Lung (tissue), 12 donors: ENCODE measurements around the gene MAG. TPM values are rescaled to one million over a fixed set of nuclear protein-coding genes. Genes with fewer than 3 reads are reported as not detected.

Experiments
- ATAC-seq: fragments of 200-7000 bp; cut with Tn5 transposase; one replicate; pipeline ENCODE4 v1.9.1; 2020; ENCODE audit warnings: moderate number of reproducible peaks; ENCODE audit not compliant: insufficient read depth, low FRiP score
- DNase-seq, 3 donors: peaks; one replicate each; pipeline ENCODE4 v3.0.0-alpha.2; 2013 to 2017
- H3K27ac ChIP-seq, 2 donors: one replicate each; pipeline ENCODE4 v1.5.1; 2013; ENCODE audit warnings: mild to moderate bottlenecking in 2 of 2, moderate library complexity in 2 of 2, control low read depth in 1 of 2, inconsistent platforms in 1 of 2, low read depth in 1 of 2, low read length in 1 of 2
- H3K27me3 ChIP-seq, 3 donors: one replicate each; pipeline ENCODE4 v1.5.1; 2013; ENCODE audit warnings: low read length in 2 of 3; ENCODE audit not compliant: control insufficient read depth in 3 of 3, insufficient read depth in 3 of 3
- H3K36me3 ChIP-seq, 4 donors: one replicate each; pipeline ENCODE4 v1.5.1; 2013; ENCODE audit warnings: low read length in 4 of 4, mild to moderate bottlenecking in 1 of 4, moderate library complexity in 1 of 4; ENCODE audit not compliant: control insufficient read depth in 4 of 4, insufficient read depth in 4 of 4
- H3K4me1 ChIP-seq, 5 donors: one replicate each; pipeline ENCODE4 v1.5.1; 2013; ENCODE audit warnings: low read length in 5 of 5, mild to moderate bottlenecking in 2 of 5, moderate library complexity in 1 of 5; ENCODE audit not compliant: control insufficient read depth in 5 of 5, insufficient read depth in 5 of 5
- H3K4me3 ChIP-seq: one replicate; pipeline ENCODE4 v1.5.1; 2013; ENCODE audit warnings: mild to moderate bottlenecking, control low read depth, moderate library complexity
- H3K9ac ChIP-seq, 2 donors: one replicate each; pipeline ENCODE4 v1.5.1; 2013; ENCODE audit warnings: low read length in 2 of 2, control low read depth in 1 of 2; ENCODE audit not compliant: insufficient read depth in 1 of 2
- H3K9me3 ChIP-seq, 4 donors: one replicate each; pipeline ENCODE4 v1.5.1; 2013; ENCODE audit warnings: low read length in 3 of 4, mild to moderate bottlenecking in 1 of 4, moderate library complexity in 1 of 4; ENCODE audit not compliant: control insufficient read depth in 4 of 4, insufficient read depth in 3 of 4
- CTCF ChIP-seq: IDR thresholded peaks from 2 replicates; pipeline ENCODE4 v1.5.1; 2012; ENCODE audit warnings: mild to moderate bottlenecking; ENCODE audit errors: control extremely low read depth, extremely low read depth
- WGBS, 2 donors: extraction: QIAGEN DNeasy Blood & Tissue Kit; methylation state at CpG; one replicate each; pipeline ENCODE4 v1.1.7; 2013; 5-methylcytosine and 5-hydroxymethylcytosine counted together
- polyA plus RNA-seq, 2 donors: library from polyadenylated mRNA; stranded (reverse); fragments of 200-250 nt; gene quantifications; one replicate each; pipeline ENCODE4 v1.2.1, GENCODE V29; 2013
- total RNA-seq, 2 donors: library from RNA; depleted of rRNA in 1 of 2; stranded (reverse); fragments of >200 nt in 1 of 2; gene quantifications; one replicate each; pipeline ENCODE4 v1.2.1, GENCODE V29; 2014 to 2021
- donor health status: control.
- donor health status: control.
- donor health status: Bipolar disorder and iron deficiency.
- donor health status: healthy.
- donor health status: DM: yes; HTN: yes; CAD: no.

The MAG gene
- total and polyA plus RNA-seq, 4 donors = 0.08 to 8.8 (median 1.9) TPM

DNA sequence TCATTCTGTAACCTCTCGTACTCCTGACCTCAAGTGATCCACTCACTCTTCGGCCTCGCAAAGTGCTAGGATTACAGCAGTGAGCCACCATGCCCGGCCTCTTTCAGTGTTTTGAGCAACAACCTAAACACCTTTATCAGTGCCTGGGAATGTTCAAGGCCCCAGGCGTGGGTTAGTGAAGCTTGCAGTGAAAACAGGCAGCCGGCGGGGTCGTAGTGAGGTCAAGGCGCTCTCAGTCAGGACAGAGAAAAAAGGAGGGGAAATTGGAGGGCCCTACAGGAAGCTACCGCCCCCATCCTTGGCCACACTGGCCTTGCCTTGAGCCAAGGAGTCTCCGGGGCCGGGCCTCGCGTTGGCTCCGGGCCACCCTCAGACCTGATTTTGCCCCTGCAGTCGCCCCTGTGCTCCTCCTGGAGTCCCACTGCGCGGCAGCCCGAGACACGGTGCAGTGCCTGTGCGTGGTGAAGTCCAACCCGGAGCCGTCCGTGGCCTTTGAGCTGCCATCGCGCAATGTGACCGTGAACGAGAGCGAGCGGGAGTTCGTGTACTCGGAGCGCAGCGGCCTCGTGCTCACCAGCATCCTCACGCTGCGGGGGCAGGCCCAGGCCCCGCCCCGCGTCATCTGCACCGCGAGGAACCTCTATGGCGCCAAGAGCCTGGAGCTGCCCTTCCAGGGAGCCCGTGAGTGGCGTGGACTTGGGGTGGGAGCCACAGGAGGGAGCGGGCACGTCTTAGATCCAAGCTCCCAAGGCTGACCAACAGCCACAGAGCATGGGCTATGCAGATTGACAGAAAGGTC is 17.7 kb downstream of the MAG start:
- peaks cover 0 to 49% (median 25%) of the 10 kb centered on the region in 5 donors for H3K4me1 ChIP-seq
- peak overlapping the region; percentile 11 to 16 for H3K9ac ChIP-seq
- DNase-seq (peak; percentile 87 to 94 (median 93)), ATAC-seq (peak; percentile 22)
- whole genome bisulfite sequencing, 2 donors = 69 to 78% methylated on average over 46 to 47 of the region's 47 CpGs
- no peaks in the 10 kb centered on the region for H3K27me3 ChIP-seq
- H3K27ac ChIP-seq = no peak overlapping the region
- H3K36me3 ChIP-seq = no peaks in the 10 kb centered on the region
- H3K4me3 ChIP-seq = no peak overlapping the region
- TF ChIP-seq CTCF = no peak
- H3K9me3 ChIP-seq = peaks cover 0 to 3% (median 0%) of the 10 kb centered on the region in 4 donors

DNA sequence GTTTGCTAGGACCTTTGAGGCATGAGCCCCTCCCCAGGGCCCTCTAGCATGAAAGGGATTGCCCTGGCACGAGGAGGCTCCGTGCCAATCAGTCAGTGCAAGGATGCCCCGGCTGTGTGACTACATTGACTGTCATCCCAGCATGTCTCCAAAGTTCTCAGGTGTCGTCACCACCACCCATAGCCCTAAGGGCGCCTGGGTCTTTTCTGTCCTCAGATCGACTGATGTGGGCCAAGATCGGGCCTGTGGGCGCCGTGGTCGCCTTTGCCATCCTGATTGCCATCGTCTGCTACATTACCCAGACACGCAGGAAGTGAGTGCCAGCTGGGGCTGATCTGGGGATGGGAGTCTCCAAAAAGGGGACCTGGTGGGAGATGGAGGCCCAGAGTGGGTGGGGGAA is 18.4 kb downstream of the MAG start:
- Histone ChIP-seq H3K27ac (no peak overlapping the region), H3K36me3 (no peaks in the 10 kb centered on the region), H3K9me3 (peaks cover 0 to 3% (median 0%) of the 10 kb centered on the region in 4 donors), H3K4me3 (no peak overlapping the region), H3K4me1 (peaks cover 0 to 49% (median 25%) of the 10 kb centered on the region in 5 donors), H3K9ac (peak overlapping the region in 1 of 2 donors; percentile 39), H3K27me3 (no peaks in the 10 kb centered on the region)
- DNase-seq (no peak), ATAC-seq (no peak)
- TF ChIP-seq CTCF = no peak
- 67 to 82% methylated on average over 12 of the region's 12 CpGs for WGBS, 2 donors

DNA sequence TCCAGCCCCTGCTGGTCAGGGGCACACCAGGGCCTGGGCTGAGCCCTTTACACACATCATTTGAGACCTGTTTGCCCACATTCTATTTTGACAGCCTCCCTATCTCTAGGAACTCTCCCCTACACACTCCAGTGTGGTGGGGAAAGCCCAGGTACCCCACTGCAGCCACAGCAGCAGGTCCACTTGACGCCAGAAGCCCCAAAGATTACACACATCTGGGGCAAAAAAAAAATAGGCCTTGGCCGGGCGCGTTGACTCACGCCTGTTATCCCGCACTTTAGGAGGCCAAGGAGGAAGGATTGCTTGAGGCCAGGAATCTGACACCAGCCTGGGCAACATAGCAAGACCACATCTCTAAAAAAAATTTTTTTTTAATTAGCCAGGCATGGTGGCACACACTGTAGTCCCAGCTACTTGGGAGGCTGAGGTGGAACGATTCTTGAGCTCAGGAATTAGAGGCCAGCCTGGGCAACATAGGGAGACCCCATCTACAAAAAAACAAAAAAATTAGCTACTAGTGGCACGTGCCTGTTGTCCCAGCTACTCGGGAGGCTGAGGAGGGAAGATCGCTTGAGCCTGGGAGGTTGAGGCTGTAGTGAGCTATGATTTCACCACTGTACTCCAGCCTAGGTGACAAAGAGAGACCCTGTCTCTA is 19.0 kb downstream of the MAG start:
- Histone ChIP-seq H3K9ac (peak overlapping the region in 1 of 2 donors; percentile 39), H3K4me1 (peaks cover 0 to 53% (median 25%) of the 10 kb centered on the region in 5 donors), H3K27ac (no peak overlapping the region), H3K27me3 (no peaks in the 10 kb centered on the region), H3K9me3 (peaks cover 0 to 3% (median 0%) of the 10 kb centered on the region in 4 donors), H3K4me3 (no peak overlapping the region), H3K36me3 (no peaks in the 10 kb centered on the region)
- TF ChIP-seq CTCF = no peak
- no peak for ATAC-seq
- 91 to 94% methylated on average over 10 of the region's 10 CpGs for WGBS, 2 donors
- no peak for DNase-seq
